Kidney epithelial cell (primary cell): Measurements from ENCODE around the gene FLVCR2. TPM values are rescaled to one million over a fixed set of nuclear protein-coding genes. Genes with fewer than 3 reads are reported as not detected.

Source experiments
- DNase-seq: peaks from one replicate; pipeline ENCODE4 v3.0.0-alpha.2; 2010; ENCODE audit warnings: low read depth
- H3K27me3 ChIP-seq: 2 replicates; pipeline ENCODE4 v1.6.0; 2011; ENCODE audit warnings: low read length; ENCODE audit not compliant: control insufficient read depth, insufficient read depth
- H3K36me3 ChIP-seq: 2 replicates; pipeline ENCODE4 v1.5.1; 2011; ENCODE audit warnings: low read length; ENCODE audit not compliant: control insufficient read depth, insufficient read depth
- H3K4me3 ChIP-seq: 2 replicates; pipeline ENCODE4 v1.5.1; 2011; ENCODE audit warnings: low read depth, mild to moderate bottlenecking, control low read depth, low read length
- total RNA-seq: library from RNA; depleted of rRNA; stranded (reverse); fragments of >200 nt; gene quantifications from 2 replicates; pipeline ENCODE4 v1.2.3, GENCODE V29; 2015
- TF ChIP-seq, protein P1 (sequence below): IDR thresholded peaks from 2 replicates; pipeline ENCODE4 v1.5.1; 2011; ENCODE audit warnings: mild to moderate bottlenecking, moderate library complexity, low read length, control low read depth, inconsistent platforms; ENCODE audit not compliant: insufficient read depth, poor library complexity, severe bottlenecking

The FLVCR2 gene, protein sequence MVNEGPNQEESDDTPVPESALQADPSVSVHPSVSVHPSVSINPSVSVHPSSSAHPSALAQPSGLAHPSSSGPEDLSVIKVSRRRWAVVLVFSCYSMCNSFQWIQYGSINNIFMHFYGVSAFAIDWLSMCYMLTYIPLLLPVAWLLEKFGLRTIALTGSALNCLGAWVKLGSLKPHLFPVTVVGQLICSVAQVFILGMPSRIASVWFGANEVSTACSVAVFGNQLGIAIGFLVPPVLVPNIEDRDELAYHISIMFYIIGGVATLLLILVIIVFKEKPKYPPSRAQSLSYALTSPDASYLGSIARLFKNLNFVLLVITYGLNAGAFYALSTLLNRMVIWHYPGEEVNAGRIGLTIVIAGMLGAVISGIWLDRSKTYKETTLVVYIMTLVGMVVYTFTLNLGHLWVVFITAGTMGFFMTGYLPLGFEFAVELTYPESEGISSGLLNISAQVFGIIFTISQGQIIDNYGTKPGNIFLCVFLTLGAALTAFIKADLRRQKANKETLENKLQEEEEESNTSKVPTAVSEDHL
- 0.75 and 1.0 TPM in 2 replicates for total RNA-seq

GRCh38 chr14:75578102-75578785 lies at the start of gene FLVCR2:
FLVCR2 (plus strand) TSS chr14:75578620; CDS start chr14:75578973, 353 bp downstream.
- H3K27me3 ChIP-seq = peaks cover 4% of the 10 kb centered on the region
- TF ChIP-seq, protein P1, sequence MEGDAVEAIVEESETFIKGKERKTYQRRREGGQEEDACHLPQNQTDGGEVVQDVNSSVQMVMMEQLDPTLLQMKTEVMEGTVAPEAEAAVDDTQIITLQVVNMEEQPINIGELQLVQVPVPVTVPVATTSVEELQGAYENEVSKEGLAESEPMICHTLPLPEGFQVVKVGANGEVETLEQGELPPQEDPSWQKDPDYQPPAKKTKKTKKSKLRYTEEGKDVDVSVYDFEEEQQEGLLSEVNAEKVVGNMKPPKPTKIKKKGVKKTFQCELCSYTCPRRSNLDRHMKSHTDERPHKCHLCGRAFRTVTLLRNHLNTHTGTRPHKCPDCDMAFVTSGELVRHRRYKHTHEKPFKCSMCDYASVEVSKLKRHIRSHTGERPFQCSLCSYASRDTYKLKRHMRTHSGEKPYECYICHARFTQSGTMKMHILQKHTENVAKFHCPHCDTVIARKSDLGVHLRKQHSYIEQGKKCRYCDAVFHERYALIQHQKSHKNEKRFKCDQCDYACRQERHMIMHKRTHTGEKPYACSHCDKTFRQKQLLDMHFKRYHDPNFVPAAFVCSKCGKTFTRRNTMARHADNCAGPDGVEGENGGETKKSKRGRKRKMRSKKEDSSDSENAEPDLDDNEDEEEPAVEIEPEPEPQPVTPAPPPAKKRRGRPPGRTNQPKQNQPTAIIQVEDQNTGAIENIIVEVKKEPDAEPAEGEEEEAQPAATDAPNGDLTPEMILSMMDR = no peak
- peak; percentile 12 for DNase-seq
- H3K4me3 ChIP-seq = peak within 1 kb of the TSS; percentile 47
- H3K36me3 ChIP-seq = no peaks in the 10 kb centered on the region

DNA sequence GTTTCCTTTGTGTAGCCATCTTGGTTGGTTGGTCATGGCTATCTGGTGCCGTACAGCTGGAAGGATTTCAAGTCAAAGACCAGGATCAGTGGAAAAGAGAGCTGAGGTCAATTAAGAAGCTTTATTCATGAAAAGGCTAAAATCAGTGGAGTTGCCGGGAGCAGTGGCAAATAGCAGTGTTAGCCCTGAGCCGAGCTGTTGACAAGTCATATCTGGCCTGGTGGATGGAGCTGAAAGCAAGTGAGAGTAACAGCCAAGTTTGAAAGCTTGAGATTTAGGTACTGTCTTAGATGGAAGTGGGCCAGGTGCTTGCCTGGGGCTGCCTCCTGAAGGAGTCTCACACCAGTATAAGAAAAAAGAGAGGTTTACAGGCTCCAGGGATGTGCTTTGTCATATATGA lies 47.2 kb upstream of the FLVCR2 start:
- H3K27me3 ChIP-seq = no peaks in the 10 kb centered on the region
- H3K36me3 ChIP-seq = no peaks in the 10 kb centered on the region
- H3K4me3 ChIP-seq = no peak overlapping the region
- no peak for DNase-seq
- TF ChIP-seq, protein P1 = no peak

- TF ChIP-seq, protein P1 = no peak
- Histone ChIP-seq H3K36me3 (no peaks in the 10 kb centered on the region), H3K27me3 (no peaks in the 10 kb centered on the region), H3K4me3 (no peak overlapping the region)
- DNase-seq = peak; percentile 21
These were observed 46.6 kb upstream of the FLVCR2 start for GRCh38 chr14:75531660-75532317.

GRCh38 chr14:75533791-75534555 lies 44.4 kb upstream of the FLVCR2 start:
- DNase-seq = no peak
- Histone ChIP-seq H3K36me3 (no peaks in the 10 kb centered on the region), H3K27me3 (no peaks in the 10 kb centered on the region), H3K4me3 (no peak overlapping the region)
- TF ChIP-seq, protein P1 = no peak

DNA sequence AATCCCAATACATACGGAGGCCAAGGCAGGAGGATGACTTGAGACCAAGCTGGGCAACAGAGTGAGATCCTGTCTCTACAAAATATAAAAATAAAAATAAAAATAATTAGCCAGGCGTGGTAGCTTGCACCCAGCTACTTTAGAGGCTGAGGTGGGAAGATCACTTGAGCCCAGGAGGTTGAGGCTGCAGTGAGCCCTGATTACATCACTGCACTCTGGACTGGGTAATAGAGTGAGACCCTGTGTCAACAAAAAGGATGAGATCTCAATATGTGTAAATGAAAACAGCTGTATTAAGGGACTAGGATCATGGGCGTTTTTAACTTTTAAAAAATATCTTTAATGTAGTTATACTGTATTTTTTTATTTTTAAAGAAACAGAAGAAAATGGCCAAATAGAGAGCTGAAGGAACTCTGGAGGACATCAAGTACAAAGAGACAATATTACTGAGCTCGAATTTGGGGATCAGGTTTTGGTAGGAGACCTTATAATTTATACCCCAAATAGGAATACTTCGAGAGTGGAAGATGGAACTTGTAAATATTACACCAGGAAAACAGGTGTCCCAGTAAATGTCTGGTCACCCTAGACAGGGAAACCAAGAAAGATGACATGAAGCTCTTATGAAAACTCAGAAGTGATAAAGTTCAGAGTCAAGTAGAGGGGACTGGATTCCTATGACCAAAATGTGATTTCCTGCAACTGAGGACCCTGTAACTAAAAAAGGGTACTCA lies 43.1 kb upstream of the FLVCR2 start:
- Histone ChIP-seq H3K36me3 (no peaks in the 10 kb centered on the region), H3K27me3 (no peaks in the 10 kb centered on the region), H3K4me3 (no peak overlapping the region)
- DNase-seq = no peak
- TF ChIP-seq, protein P1 = no peak
